Measurements from ENCODE around the gene ZNF492.
A peak's percentile ranks its signal among the peaks of the same experiment; 100 is the strongest.

Gene ZNF492

GRCh38 chr19:22619932-22620331 lies 14.2 kb upstream of the ZNF492 start:
- DNase-seq (ENCODE audit: low spot score): no peak
- TF ChIP-seq CTCF (IDR thresholded peaks at IDR 0.05; ENCODE audit: extremely low read depth, missing control alignments): no peak

- no peak for DNase-seq (ENCODE audit: low spot score)
- no peak for TF ChIP-seq CTCF (IDR thresholded peaks at IDR 0.05; ENCODE audit: extremely low read depth, missing control alignments)
Observed at GRCh38 chr19:22620401-22620800, 13.7 kb upstream of the ZNF492 start.

GRCh38 chr19:22620912-22621311 lies 13.2 kb upstream of the ZNF492 start:
- DNase-seq (ENCODE audit: low spot score): no peak
- no peak for TF ChIP-seq CTCF (IDR thresholded peaks at IDR 0.05; ENCODE audit: extremely low read depth, missing control alignments)

GRCh38 chr19:22622020-22622419 lies 12.1 kb upstream of the ZNF492 start:
- no peak for TF ChIP-seq CTCF (IDR thresholded peaks at IDR 0.05; ENCODE audit: extremely low read depth, missing control alignments)
- DNase-seq (ENCODE audit: low spot score): no peak

- TF ChIP-seq CTCF (IDR thresholded peaks at IDR 0.05; ENCODE audit: extremely low read depth, missing control alignments): no peak
- no peak for DNase-seq (ENCODE audit: low spot score)
Observed at GRCh38 chr19:22622901-22623840, 11.0 kb upstream of the ZNF492 start.

- no peak for DNase-seq (ENCODE audit: low spot score)
- no peak for TF ChIP-seq CTCF (IDR thresholded peaks at IDR 0.05; ENCODE audit: extremely low read depth, missing control alignments)
Observed at GRCh38 chr19:22623841-22624221, 10.3 kb upstream of the ZNF492 start.

- no peak for TF ChIP-seq CTCF (IDR thresholded peaks at IDR 0.05; ENCODE audit: extremely low read depth, missing control alignments)
- peak; percentile 3 for DNase-seq (ENCODE audit: low spot score)
Observed at GRCh38 chr19:22625266-22626035, 8.7 kb upstream of the ZNF492 start.
